Tibial artery (tissue), 4 donors: Measurements from ENCODE around the gene CFC1.
A peak's percentile ranks its signal among the peaks of the same experiment; 100 is the strongest.
"Not testable (repeated sequence)": the region's sequence is repeated elsewhere in the genome, so short reads cannot be mapped to it uniquely, and the experiment has no call there.

Source experiments
- DNase-seq, 2 donors: peaks; one replicate each; pipeline ENCODE4 v3.0.0-alpha.2; 2019
- H3K27ac ChIP-seq, 2 donors: fragments of 200-600 bp; sonication (generic) in 1 of 2; 1 replicate in 1 of 2; 2 replicates in 1 of 2; pipeline ENCODE4 v1.5.1; 2018 to 2019; ENCODE audit warnings: mild to moderate bottlenecking in 1 of 2
- H3K27me3 ChIP-seq, 2 donors: fragments of 200-600 bp; sonication (generic) in 1 of 2; one replicate each; pipeline versions ENCODE4 v1.5.1 to v1.6.0; 2016 to 2019
- H3K36me3 ChIP-seq, 3 donors: fragments of 200-600 bp; sonication (generic) in 2 of 3; one replicate each; pipeline ENCODE4 v1.5.1; 2016 to 2019; ENCODE audit warnings: mild to moderate bottlenecking in 2 of 3
- H3K4me1 ChIP-seq, 4 donors: fragments of 200-600 bp; sonication (generic) in 2 of 4; 1 replicate in 3 of 4; 2 replicates in 1 of 4; pipeline ENCODE4 v1.5.1; 2016 to 2019
- H3K4me3 ChIP-seq, 2 donors: fragments of 200-600 bp; sonication (generic) in 1 of 2; 1 replicate in 1 of 2; 2 replicates in 1 of 2; pipeline ENCODE4 v1.5.1; 2018 to 2019; ENCODE audit warnings: mild to moderate bottlenecking in 2 of 2
- H3K9me3 ChIP-seq, 3 donors: fragments of 200-600 bp; sonication (generic) in 1 of 3; one replicate each; pipeline ENCODE4 v1.5.1; 2016 to 2019
- intact Hi-C: fragments of 100-400 bp; cut with DNase I; formaldehyde crosslinking; loops from one replicate; pipeline ENCODE4 v1.15.0; 2023; ENCODE audit warnings: low total_unique reads

The CFC1 gene

GRCh38 chr2:130594011-130594410, 5.4 kb downstream of the CFC1 start:
- H3K36me3 ChIP-seq, H3K9me3 ChIP-seq, H3K27ac ChIP-seq, H3K4me3 ChIP-seq, H3K4me1 ChIP-seq, intact Hi-C loops, H3K27me3 ChIP-seq: not testable (repeated sequence)
- peak in 1 of 2 donors; percentile 54 for DNase-seq

- H3K4me3 ChIP-seq, H3K4me1 ChIP-seq, H3K36me3 ChIP-seq, H3K27ac ChIP-seq, H3K27me3 ChIP-seq, H3K9me3 ChIP-seq, DNase-seq, intact Hi-C loops: not testable (repeated sequence)
Measured at GRCh38 chr2:130592791-130593414, 6.5 kb downstream of the CFC1 start.

DNA sequence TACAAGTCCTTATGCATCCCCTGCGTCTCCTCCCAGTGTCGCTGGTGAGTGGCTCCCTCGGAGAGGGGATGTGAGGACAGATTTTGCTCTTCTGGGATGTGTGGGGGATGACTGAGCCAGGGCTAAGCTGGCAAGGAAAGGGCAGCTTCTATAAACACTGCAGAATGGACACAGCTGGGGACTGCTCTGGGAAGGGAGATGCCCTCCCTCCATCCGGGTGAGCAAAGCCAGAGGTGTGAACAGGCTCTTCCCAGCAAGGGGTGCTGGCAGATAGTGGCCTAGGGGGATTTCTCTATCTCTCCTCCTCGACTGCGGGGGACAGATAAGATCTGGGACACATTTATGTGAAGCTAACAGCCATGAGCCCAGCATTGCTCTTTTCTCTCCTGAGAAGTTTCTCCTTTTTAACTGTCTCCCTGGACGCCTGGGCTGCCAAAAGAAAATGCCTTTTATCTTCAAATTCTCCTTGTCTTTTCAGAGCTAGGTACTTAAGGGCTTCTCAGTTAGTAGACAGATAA, 8.5 kb downstream of the CFC1 start:
- H3K27ac ChIP-seq, H3K27me3 ChIP-seq, intact Hi-C loops, H3K4me3 ChIP-seq, DNase-seq, H3K9me3 ChIP-seq, H3K36me3 ChIP-seq, H3K4me1 ChIP-seq: not testable (repeated sequence)

GRCh38 chr2:130590170-130590841, 9.1 kb downstream of the CFC1 start:
- H3K9me3 ChIP-seq, DNase-seq, intact Hi-C loops, H3K4me1 ChIP-seq, H3K27ac ChIP-seq, H3K27me3 ChIP-seq, H3K36me3 ChIP-seq, H3K4me3 ChIP-seq: not testable (repeated sequence)

DNA sequence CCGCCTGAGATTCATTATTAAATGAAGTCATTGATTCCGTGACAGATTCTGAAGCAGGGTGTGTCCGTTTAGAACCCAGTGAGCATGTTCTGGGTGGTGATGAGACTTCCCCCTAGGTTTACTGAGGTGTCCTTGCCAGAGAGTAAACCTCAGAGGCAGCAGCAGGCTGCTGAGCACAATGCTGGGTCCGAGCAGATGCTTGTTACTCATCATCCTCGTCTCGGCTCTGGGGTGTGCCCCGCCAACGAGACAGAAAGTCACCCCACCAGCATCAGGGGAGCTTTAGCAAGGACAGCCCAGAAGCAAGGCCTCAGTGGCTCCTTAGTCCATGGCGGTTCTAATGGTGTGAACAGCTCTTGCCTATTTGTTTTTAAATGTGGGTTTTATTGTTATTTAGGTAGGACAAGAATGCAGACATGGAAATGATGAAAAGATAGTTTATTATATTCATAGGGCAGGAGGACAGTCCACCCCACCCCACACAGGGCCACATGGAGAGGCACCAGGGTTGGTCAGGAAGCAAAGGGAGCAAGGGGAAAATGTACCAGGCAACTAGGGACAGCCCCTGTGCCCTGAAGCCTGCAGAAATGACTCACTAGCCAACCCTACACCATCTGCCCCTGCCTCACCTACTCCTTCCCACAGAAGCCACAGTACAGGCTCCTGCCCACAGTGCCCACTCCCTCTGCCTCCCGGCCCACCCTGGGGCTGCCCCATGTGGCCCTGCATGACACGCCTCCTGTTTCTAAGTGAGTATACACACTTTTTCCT, 10.5 kb downstream of the CFC1 start:
- H3K4me3 ChIP-seq, H3K9me3 ChIP-seq, H3K36me3 ChIP-seq, intact Hi-C loops, H3K4me1 ChIP-seq, H3K27ac ChIP-seq, H3K27me3 ChIP-seq: not testable (repeated sequence)
- peak in 1 of 2 donors; percentile 19 for DNase-seq

DNA sequence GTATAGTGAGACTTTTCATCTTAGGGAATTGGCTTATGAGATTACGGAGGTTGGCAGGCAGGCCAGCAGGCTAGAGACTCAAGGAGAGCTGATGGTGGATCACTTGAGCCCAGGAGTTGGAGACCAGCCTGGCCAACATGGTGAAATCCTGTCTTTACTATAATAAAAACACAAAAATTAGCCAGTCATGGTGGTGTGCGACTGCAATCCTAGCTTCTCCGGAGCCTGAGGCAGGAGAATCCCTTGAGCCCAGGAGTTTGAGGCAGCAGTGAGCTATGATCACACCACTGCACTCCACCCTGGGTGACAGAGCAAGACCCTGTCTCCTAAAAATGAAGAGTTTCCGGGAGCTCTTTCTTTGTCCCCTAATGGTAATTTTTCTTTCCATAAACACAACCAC, 14.6 kb downstream of the CFC1 start:
- DNase-seq, H3K36me3 ChIP-seq, intact Hi-C loops, H3K27me3 ChIP-seq, H3K27ac ChIP-seq, H3K9me3 ChIP-seq, H3K4me1 ChIP-seq, H3K4me3 ChIP-seq: not testable (repeated sequence)

- intact Hi-C loops, DNase-seq, H3K27ac ChIP-seq: not testable (repeated sequence)
Measured at GRCh38 chr2:130583582-130583981, 15.8 kb downstream of the CFC1 start.

DNA sequence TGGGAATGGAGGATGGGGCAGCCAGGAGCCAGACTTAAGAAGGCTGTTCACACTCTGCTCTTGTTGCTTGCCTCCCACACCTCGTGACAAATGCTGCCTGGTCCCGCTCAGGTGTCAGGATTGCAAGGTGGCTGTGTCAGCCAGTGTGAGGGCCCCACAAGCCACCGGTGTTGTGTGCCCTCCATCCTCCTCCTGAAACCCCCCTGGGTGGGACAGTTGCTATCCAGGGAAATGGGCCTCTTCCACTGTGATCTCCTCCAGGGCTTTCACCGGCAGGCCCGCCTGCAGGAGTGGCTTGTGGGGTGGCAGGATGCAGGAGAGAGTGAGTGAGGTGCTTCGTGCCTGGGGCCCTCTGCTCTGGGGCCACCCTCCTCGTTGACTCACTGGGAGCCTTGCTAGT, 16.4 kb downstream of the CFC1 start:
- H3K36me3 ChIP-seq, intact Hi-C loops, H3K9me3 ChIP-seq, H3K4me1 ChIP-seq, H3K4me3 ChIP-seq, H3K27ac ChIP-seq, H3K27me3 ChIP-seq: not testable (repeated sequence)
- DNase-seq, result peak in 1 of 2 donors; percentile 32

More at GRCh38 chr2:130583582-130583981, 15.8 kb downstream of the CFC1 start:
- not testable (repeated sequence) for H3K4me3 ChIP-seq, H3K27me3 ChIP-seq, H3K9me3 ChIP-seq, H3K4me1 ChIP-seq, H3K36me3 ChIP-seq

DNA sequence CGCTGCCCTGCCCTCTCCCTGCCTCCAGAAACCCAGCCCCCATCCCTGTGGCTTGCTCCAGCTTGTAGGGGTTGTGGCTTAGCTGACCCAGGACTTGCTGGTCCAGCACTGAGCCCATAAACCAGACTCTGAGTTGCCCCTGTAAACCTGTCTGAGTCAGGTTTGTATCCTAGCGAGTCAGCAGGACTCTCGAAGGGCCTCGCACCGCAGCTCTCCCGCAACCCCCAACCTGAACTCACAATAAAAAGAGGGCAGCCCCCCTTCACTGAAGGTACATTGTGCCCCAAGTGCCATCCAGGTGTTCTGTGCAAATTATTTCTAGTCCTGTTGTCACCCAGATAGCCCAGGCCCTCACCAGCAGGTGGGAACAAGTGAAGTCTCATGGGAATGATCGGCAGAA, 17.9 kb downstream of the CFC1 start:
- H3K4me1 ChIP-seq, H3K4me3 ChIP-seq, H3K9me3 ChIP-seq, H3K27ac ChIP-seq, H3K27me3 ChIP-seq, H3K36me3 ChIP-seq, intact Hi-C loops: not testable (repeated sequence)
- DNase-seq, result peak in 1 of 2 donors; percentile 49

GRCh38 chr2:130579121-130579520, 20.3 kb downstream of the CFC1 start:
- H3K4me1 ChIP-seq, H3K36me3 ChIP-seq, H3K27me3 ChIP-seq, H3K27ac ChIP-seq, H3K4me3 ChIP-seq, H3K9me3 ChIP-seq, intact Hi-C loops: not testable (repeated sequence)
- peak in 1 of 2 donors; percentile 47 for DNase-seq

GRCh38 chr2:130577559-130577958, 21.8 kb downstream of the CFC1 start:
- H3K27me3 ChIP-seq, intact Hi-C loops, H3K36me3 ChIP-seq, H3K4me1 ChIP-seq, DNase-seq, H3K27ac ChIP-seq, H3K4me3 ChIP-seq, H3K9me3 ChIP-seq: not testable (repeated sequence)

- H3K4me1 ChIP-seq, H3K4me3 ChIP-seq, H3K27ac ChIP-seq, DNase-seq, H3K36me3 ChIP-seq, H3K9me3 ChIP-seq, H3K27me3 ChIP-seq, intact Hi-C loops: not testable (repeated sequence)
Measured at GRCh38 chr2:130576209-130576784, 23.1 kb downstream of the CFC1 start.

GRCh38 chr2:130574230-130574629, 25.1 kb downstream of the CFC1 start:
- H3K4me1 ChIP-seq, H3K27me3 ChIP-seq, H3K27ac ChIP-seq, H3K4me3 ChIP-seq, intact Hi-C loops, H3K9me3 ChIP-seq, H3K36me3 ChIP-seq: not testable (repeated sequence)
- peak in 1 of 2 donors; percentile 40 for DNase-seq

DNA sequence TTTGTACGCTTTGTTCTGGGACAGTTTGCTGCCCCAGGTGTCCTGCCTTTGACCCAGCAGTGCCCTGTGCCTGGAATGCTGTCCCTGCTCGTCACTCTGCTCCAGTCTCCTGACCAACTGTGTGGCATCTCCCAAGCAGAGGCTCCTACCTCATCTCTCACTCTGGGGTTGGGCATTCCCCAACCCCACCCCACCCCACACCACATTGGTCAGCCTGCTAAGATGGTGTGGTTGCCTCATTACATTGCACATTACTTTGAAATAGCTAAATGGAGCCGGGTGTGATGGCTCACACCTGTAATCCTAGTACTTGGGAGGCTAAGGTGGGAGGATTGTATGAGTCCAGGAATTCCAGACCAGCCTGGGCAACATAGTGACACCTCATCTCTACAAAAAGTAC, 27.4 kb downstream of the CFC1 start:
- H3K4me3 ChIP-seq, DNase-seq, intact Hi-C loops, H3K27ac ChIP-seq, H3K9me3 ChIP-seq, H3K27me3 ChIP-seq, H3K36me3 ChIP-seq, H3K4me1 ChIP-seq: not testable (repeated sequence)
